Activated T-cell treated with anti-CD3 and anti-CD28 coated beads, Interleukin-2, amount 50 U/mL, for 72 hours (primary cell): Measurements from ENCODE around the gene LMO7. TPM values are rescaled to one million over a fixed set of nuclear protein-coding genes. Genes with fewer than 3 reads are reported as not detected.

ENCODE experiments used
- ATAC-seq, 2 donors: fragments of 150-1000 bp; cut with Tn5 transposase; replicated peaks in 1 of 2; 2 replicates each; pipeline ENCODE4 v1.10.0; 2021; ENCODE audit warnings: moderate library complexity in 2 of 2, mild to moderate bottlenecking in 1 of 2
- DNase-seq, 2 donors: peaks; one replicate each; pipeline ENCODE4 v3.0.0; 2021 to 2022; ENCODE audit warnings: mixed read lengths in 1 of 2
- H3K27ac Mint-ChIP-seq: one replicate; pipeline ENCODE4 v1.8.0; 2022; ENCODE audit warnings: mild to moderate bottlenecking, moderate library complexity, mixed read lengths
- H3K27me3 Mint-ChIP-seq: one replicate; pipeline ENCODE4 v1.8.0; 2022; ENCODE audit warnings: low read depth, mixed read lengths
- H3K36me3 Mint-ChIP-seq, 2 donors: one replicate each; pipeline ENCODE4 v1.8.0; 2022; ENCODE audit warnings: mixed read lengths in 2 of 2, mild to moderate bottlenecking in 1 of 2; ENCODE audit not compliant: insufficient read depth in 2 of 2
- H3K4me1 Mint-ChIP-seq: one replicate; pipeline ENCODE4 v1.8.0; 2022; ENCODE audit warnings: low read depth, mixed read lengths
- H3K4me3 Mint-ChIP-seq, 2 donors: one replicate each; pipeline ENCODE4 v1.8.0; 2022; ENCODE audit warnings: mild to moderate bottlenecking in 2 of 2, mixed read lengths in 2 of 2, moderate library complexity in 2 of 2
- H3K9me3 Mint-ChIP-seq, 2 donors: one replicate each; pipeline ENCODE4 v1.8.0; 2022; ENCODE audit warnings: mixed read lengths in 2 of 2
- total RNA-seq, 2 donors: library from RNA; stranded (reverse); gene quantifications; one replicate each; pipeline ENCODE4 v1.2.3, GENCODE V29; 2022

The LMO7 gene
- total RNA-seq: 10 to 100 TPM; 12.1 to 14.6 TPM

- peaks cover 0 to 2% of the 10 kb centered on the region in 2 donors for H3K36me3 Mint-ChIP-seq
Observed at GRCh38 chr13:75635828-75636435, at the start of gene LMO7. Gene LMO7 (plus strand): TSS chr13:75636330. CDS start chr13:75636658, 328 bp downstream.

GRCh38 chr13:75587679-75588078 lies 48.5 kb upstream of the LMO7 start:
- H3K4me1 Mint-ChIP-seq: no peaks in the 10 kb centered on the region
- no peak overlapping the region for H3K4me3 Mint-ChIP-seq
- H3K9me3 Mint-ChIP-seq: peaks cover 4 to 9% of the 10 kb centered on the region in 2 donors
- H3K36me3 Mint-ChIP-seq: peaks cover 21 to 33% of the 10 kb centered on the region in 2 donors
- H3K27ac Mint-ChIP-seq: peak overlapping the region; percentile 45
- no peaks in the 10 kb centered on the region for H3K27me3 Mint-ChIP-seq
- DNase-seq (no peak), ATAC-seq (no peak)

More at GRCh38 chr13:75635828-75636435, at the start of gene LMO7:
- no peak within 1 kb of the TSS for H3K27ac Mint-ChIP-seq
- DNase-seq: peak; percentile 56 to 63
- peak; percentile 76 to 77 for ATAC-seq
- no peaks in the 10 kb centered on the region for H3K9me3 Mint-ChIP-seq
- H3K4me1 Mint-ChIP-seq: peaks cover 14% of the 10 kb centered on the region
- peak within 1 kb of the TSS; percentile 82 for H3K4me3 Mint-ChIP-seq
- peaks cover 24% of the 10 kb centered on the region for H3K27me3 Mint-ChIP-seq

- Mint-ChIP-seq H3K4me3 (no peak overlapping the region), H3K4me1 (no peaks in the 10 kb centered on the region), H3K9me3 (no peaks in the 10 kb centered on the region), H3K27me3 (no peaks in the 10 kb centered on the region), H3K27ac (peak overlapping the region; percentile 87), H3K36me3 (peaks cover 2 to 20% of the 10 kb centered on the region in 2 donors)
- DNase-seq (no peak), ATAC-seq (no peak)
Observed at GRCh38 chr13:75596657-75597182, 39.4 kb upstream of the LMO7 start.

GRCh38 chr13:75600371-75600770 lies 35.8 kb upstream of the LMO7 start:
- Mint-ChIP-seq H3K9me3 (no peaks in the 10 kb centered on the region), H3K27me3 (no peaks in the 10 kb centered on the region), H3K4me3 (no peak overlapping the region), H3K27ac (no peak overlapping the region), H3K4me1 (no peaks in the 10 kb centered on the region), H3K36me3 (peaks cover 2 to 17% of the 10 kb centered on the region in 2 donors)
- ATAC-seq: no peak
- no peak for DNase-seq

DNA sequence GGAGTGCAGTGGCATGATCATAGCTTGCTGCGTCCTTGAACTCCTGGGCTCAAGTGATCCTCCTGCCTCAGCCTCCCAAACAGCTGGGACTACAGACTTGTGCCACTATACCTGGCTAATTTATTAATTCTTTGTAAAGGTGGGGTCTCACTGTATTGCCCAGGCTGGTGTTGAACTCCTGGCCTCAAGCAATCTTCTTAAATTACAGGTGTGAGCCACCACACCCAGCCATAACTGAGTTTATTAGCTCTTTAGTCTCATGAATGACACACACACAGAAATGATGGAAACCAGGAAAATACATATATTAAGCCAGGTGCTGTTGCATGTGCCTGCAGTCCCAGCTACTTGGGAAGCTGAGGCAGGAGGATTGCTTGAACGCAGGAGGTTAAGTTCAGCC lies 33.1 kb upstream of the LMO7 start:
- Mint-ChIP-seq H3K36me3 (peaks cover 2 to 13% of the 10 kb centered on the region in 2 donors), H3K27me3 (no peaks in the 10 kb centered on the region), H3K4me1 (no peaks in the 10 kb centered on the region), H3K27ac (no peak overlapping the region), H3K9me3 (no peaks in the 10 kb centered on the region), H3K4me3 (no peak overlapping the region)
- no peak for DNase-seq
- no peak for ATAC-seq

DNA sequence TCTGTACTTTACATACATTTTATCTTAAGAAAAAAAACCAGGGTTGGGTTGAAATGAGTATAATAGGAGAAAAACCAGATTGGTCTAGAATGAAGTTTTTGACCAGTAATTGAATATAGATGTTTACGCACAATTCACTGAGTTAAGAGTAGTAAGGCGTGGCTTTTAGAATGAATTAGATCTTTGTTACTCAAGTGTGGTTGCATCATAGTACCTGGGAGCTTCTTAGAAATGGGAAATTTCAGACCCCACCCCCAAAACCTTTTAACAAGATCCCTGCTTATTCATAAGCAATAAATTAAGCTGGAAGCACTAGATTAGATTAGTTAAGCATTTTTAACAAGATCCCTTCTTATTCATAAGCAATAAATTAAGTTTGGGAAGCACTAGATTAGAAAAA lies 28.7 kb upstream of the LMO7 start:
- ATAC-seq (no peak), DNase-seq (no peak)
- peaks cover 0 to 7% of the 10 kb centered on the region in 2 donors for H3K36me3 Mint-ChIP-seq
- H3K4me3 Mint-ChIP-seq: no peak overlapping the region
- no peak overlapping the region for H3K27ac Mint-ChIP-seq
- H3K9me3 Mint-ChIP-seq: no peaks in the 10 kb centered on the region
- H3K4me1 Mint-ChIP-seq: no peaks in the 10 kb centered on the region
- H3K27me3 Mint-ChIP-seq: no peaks in the 10 kb centered on the region

GRCh38 chr13:75610466-75610865 lies 25.7 kb upstream of the LMO7 start:
- ATAC-seq: no peak

DNA sequence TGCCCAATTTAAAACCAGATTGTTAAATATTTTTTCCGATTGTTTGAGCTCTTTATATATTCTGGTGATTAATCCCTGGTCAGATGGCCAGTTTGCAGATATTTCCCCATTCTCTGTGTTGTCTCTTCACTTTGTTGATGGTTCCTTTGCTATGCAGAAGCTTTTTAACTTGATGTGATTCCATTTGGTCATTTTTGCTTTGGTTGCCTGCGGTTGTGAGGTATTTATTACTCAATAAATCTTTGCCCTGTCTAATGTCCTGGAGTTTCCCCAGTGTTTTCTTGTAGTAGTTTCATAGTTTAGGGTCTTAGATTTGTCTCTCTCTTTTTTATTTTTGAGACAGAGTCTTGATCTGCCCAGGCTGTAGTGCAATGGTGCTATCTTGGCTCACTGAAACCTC lies 23.8 kb upstream of the LMO7 start:
- H3K27ac Mint-ChIP-seq: no peak overlapping the region
- peaks cover 0 to 4% of the 10 kb centered on the region in 2 donors for H3K36me3 Mint-ChIP-seq
- H3K9me3 Mint-ChIP-seq: no peaks in the 10 kb centered on the region

More at GRCh38 chr13:75610466-75610865, 25.7 kb upstream of the LMO7 start:
- no peaks in the 10 kb centered on the region for H3K9me3 Mint-ChIP-seq
- H3K4me3 Mint-ChIP-seq: no peak overlapping the region
- H3K4me1 Mint-ChIP-seq: no peaks in the 10 kb centered on the region
- no peak for DNase-seq
- peaks cover 0 to 7% of the 10 kb centered on the region in 2 donors for H3K36me3 Mint-ChIP-seq
- H3K27ac Mint-ChIP-seq: no peak overlapping the region
- no peaks in the 10 kb centered on the region for H3K27me3 Mint-ChIP-seq

DNA sequence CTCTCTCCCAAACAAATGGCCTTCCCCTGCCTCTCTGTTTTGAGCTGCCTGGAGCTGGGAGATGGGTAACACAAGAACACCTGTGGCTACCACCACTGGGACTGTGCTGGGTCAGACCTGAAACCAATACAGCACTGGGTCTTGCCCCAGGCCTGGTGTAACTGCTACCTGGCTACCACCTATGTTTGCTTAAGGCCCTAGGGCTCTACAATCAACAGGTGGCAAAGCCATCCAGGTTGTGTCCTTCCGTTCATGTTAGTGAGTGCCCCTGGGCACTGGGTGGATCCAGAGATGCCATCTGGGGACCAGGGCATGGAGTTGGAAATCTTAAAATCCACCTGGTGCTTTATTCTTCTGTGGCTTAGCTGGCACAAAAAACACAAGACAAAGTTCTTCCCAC lies 18.9 kb upstream of the LMO7 start:
- H3K4me3 Mint-ChIP-seq: no peak overlapping the region
- ATAC-seq (no peak), DNase-seq (no peak)
- H3K36me3 Mint-ChIP-seq: peaks cover 0 to 4% of the 10 kb centered on the region in 2 donors
- H3K4me1 Mint-ChIP-seq: no peaks in the 10 kb centered on the region
- H3K27ac Mint-ChIP-seq: no peak overlapping the region
- no peaks in the 10 kb centered on the region for H3K27me3 Mint-ChIP-seq
- no peaks in the 10 kb centered on the region for H3K9me3 Mint-ChIP-seq

More for the DNA sequence above, 23.8 kb upstream of the LMO7 start:
- Mint-ChIP-seq H3K27me3 (no peaks in the 10 kb centered on the region), H3K4me3 (no peak overlapping the region), H3K4me1 (no peaks in the 10 kb centered on the region)
- ATAC-seq (no peak), DNase-seq (no peak)

DNA sequence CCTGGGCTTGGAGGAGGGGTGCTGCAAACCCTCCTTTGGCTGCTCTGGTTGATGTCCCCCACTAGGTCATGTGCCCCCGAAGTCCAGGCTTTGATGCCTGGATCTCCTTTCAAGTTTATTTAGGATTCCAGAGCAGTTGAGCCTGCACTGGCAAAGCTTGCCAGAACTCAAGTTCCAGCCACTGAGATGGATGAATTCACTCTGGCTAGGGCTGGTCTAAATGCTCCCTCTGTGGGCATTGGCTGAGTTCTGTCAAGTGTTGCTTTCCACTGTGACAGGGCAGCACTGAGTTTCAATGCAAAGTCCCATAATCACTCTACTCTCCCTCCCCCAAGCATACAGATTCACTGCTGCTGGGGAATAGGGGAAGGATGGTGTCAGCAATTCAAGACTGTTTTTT lies 17.8 kb upstream of the LMO7 start:
- ATAC-seq: no peak
- Mint-ChIP-seq H3K27ac (no peak overlapping the region), H3K9me3 (no peaks in the 10 kb centered on the region), H3K4me3 (no peak overlapping the region), H3K4me1 (no peaks in the 10 kb centered on the region), H3K27me3 (no peaks in the 10 kb centered on the region), H3K36me3 (peaks cover 0 to 4% of the 10 kb centered on the region in 2 donors)
- no peak for DNase-seq

GRCh38 chr13:75620020-75620419 lies 16.1 kb upstream of the LMO7 start:
- DNase-seq (no peak), ATAC-seq (no peak)
- Mint-ChIP-seq H3K4me1 (no peaks in the 10 kb centered on the region), H3K4me3 (no peak overlapping the region), H3K27me3 (no peaks in the 10 kb centered on the region), H3K27ac (no peak overlapping the region), H3K9me3 (no peaks in the 10 kb centered on the region), H3K36me3 (peaks cover 0 to 4% of the 10 kb centered on the region in 2 donors)

DNA sequence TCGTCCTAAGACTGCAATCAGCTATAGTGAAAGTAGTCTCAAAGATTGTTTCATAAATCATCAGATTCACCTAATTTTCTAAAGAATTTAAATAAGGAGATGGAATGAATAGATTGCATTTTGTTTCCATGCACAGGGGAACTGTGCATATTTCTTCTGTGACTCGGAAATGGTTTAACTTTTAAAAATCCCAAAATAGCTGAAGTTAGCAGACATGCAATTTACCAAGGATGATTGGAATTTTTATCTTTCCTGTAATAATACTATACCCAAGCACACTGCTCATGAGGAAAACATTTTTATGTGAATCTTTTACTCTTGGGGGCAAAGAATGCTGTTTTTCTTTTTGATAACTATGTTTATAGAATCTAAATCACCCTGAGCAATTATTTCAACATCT lies 15.0 kb upstream of the LMO7 start:
- ATAC-seq: no peak
- Mint-ChIP-seq H3K27me3 (no peaks in the 10 kb centered on the region), H3K9me3 (no peaks in the 10 kb centered on the region), H3K27ac (no peak overlapping the region), H3K4me1 (no peaks in the 10 kb centered on the region), H3K36me3 (peaks cover 0 to 4% of the 10 kb centered on the region in 2 donors), H3K4me3 (no peak overlapping the region)
- no peak for DNase-seq

DNA sequence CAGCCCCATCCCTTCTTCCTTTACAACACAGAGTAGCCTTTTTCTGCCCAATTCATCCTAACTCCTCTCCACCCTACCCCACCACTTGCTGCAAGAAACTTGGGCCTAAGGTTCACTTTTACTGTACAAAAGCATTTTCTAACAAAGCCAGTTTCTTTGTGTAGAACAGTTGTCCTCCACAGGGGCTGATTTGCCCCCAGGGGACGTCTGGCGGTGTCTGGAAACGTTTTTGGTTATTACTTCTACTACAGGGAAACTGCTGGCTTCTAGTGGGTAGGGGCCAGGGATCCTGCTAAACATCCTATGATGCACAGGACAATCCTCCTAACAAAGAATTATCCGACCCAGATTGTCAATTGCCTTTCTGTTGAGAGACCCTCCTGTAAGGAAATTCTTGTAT lies 7.3 kb upstream of the LMO7 start:
- H3K4me3 Mint-ChIP-seq: no peak overlapping the region
- no peaks in the 10 kb centered on the region for H3K9me3 Mint-ChIP-seq
- peaks cover 6% of the 10 kb centered on the region for H3K4me1 Mint-ChIP-seq
- H3K27ac Mint-ChIP-seq: no peak overlapping the region
- H3K36me3 Mint-ChIP-seq: no peaks in the 10 kb centered on the region
- H3K27me3 Mint-ChIP-seq: no peaks in the 10 kb centered on the region
- DNase-seq: no peak
- no peak for ATAC-seq

DNA sequence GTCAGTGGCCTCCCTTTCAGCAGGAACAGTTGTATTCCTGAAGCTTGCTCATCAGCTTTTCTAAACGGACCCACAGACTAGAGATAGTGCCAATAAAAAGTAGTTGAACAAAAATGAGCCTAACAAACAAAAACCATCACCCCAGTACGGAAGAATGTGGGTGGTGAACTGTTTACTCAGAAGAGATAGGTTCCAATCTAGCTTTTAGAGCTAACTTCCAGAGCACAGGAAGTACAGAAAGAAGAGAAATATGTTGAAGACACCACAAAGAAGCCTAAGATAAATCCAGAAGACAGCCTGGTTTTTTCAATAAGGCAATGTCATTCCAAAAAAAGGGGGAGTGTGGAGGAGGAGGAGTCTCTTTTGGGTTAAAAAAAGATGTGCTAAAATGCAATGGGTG lies 2.8 kb upstream of the LMO7 start:
- Mint-ChIP-seq H3K27ac (peak overlapping the region; percentile 25), H3K27me3 (peaks cover 12% of the 10 kb centered on the region), H3K4me1 (peaks cover 14% of the 10 kb centered on the region), H3K4me3 (peak overlapping the region in 1 of 2 donors; percentile 9), H3K36me3 (no peaks in the 10 kb centered on the region), H3K9me3 (no peaks in the 10 kb centered on the region)
- DNase-seq (no peak), ATAC-seq (no peak)
